ENCODE data around the gene ARHGEF11.

The ARHGEF11 gene

DNA sequence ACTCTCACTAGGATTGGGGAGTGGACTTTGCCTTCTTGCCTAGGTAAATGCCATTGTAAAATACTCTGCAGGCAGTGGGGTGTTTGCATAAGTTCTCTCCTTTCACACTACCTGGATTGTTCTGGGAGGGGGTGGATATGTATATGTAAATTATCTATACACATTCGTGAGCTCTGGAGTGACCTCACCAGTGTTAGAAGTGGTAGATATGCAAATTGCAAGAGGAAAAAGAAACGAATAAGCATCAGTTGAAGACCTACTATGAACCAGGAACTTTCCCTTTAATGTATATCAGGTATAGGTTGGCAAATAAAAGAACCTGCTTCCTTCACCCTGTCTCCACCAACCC, 1.5 kb upstream of the ARHGEF11 start:
- no peak for DNase-seq

DNA sequence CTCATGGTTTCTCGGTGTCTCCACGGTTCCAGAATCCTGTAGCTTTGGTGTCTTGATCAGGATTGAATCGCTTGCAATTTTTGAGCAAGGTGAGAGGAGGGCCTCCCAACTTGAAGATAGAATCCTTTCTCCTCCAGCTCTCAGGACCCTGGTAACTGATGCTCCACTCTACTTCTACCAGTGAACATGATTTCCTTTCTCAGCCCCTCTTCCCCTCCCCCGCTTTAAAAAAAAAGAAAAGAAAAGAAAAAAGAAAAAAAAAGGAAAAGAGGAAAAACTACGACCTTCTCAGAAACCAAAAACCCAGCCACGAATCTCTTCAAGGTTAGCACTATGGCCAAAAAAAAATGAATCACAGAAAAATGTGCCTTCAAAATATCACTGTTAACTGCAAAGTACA, 1.2 kb downstream of the ARHGEF11 start:
- DNase-seq: no peak

DNA sequence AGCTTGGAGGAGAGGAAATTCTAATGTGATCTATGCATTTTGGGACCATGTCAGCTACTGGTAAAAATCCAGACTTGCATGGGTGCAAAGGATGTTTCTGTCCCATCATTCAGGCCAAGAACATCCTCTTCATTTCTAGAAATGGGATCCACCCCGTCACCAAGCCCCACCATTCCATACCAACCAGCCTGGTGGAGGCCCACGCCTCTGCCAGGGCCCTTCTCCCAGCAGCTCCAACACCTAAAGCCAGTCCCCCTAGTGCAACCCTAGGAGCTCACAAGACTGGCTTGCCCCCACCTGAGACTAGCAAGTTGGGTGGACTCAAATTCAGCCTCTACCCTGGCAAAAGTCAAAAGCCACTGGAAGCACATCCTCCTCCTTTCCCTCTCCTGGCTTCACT, 1.9 kb downstream of the ARHGEF11 start:
- no peak for DNase-seq

DNA sequence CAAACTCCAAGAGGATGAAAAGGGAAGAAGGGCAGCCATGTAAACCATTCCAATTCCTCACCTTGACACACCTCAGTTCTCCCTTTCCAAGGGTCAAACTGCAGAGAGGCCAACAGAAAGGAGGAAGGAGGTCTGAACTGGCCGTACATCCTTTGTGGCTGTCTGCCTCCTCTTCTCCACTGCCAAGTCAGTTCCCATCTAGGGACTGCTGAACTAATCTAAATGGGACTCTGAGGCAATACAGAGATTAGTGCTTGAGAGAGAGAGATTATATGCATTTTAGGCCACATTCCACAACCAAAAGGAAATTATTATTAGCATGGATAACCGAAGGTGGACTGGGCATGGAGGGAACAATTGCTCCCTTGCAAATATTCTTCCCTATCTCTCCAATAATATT, 2.7 kb downstream of the ARHGEF11 start:
- DNase-seq: no peak

DNA sequence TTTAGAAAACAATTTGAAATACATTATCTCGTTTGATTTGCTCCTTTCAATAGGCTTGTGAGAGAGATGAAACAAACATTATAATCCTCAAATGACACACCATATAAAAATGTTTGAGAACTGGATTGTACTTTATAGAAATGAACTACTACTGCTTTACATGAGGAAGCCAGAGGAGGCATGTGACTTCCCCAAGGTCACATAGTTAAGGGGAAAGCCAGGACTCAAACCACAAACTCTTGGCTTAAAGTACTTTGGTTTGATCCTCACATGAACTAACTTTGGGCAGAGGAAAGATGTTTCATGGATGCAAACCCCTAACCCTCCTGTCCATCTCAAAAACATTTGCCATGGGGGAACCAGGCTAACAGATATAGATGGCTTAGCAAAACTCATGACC, 4.7 kb downstream of the ARHGEF11 start:
- no peak for DNase-seq

DNA sequence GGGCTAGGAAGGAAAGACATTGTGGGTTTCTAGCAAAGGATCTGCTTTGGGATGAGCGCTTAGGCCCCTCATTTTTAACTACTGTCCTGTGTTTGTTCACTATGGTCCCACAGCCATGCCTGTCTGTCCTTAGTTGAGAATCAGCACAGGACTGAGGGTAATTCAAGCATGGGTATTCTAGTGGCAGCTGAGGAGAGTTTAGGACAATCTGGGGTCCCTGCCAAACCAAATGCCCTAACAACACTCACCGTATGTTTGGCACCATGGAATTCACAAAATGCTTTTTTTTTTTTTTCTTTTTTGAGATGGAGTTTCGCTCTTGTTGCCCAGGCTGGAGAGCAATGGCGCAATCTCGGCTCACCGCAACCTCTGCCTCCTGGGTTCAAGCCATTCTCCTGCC, 10.4 kb downstream of the ARHGEF11 start:
- DNase-seq: no peak

DNA sequence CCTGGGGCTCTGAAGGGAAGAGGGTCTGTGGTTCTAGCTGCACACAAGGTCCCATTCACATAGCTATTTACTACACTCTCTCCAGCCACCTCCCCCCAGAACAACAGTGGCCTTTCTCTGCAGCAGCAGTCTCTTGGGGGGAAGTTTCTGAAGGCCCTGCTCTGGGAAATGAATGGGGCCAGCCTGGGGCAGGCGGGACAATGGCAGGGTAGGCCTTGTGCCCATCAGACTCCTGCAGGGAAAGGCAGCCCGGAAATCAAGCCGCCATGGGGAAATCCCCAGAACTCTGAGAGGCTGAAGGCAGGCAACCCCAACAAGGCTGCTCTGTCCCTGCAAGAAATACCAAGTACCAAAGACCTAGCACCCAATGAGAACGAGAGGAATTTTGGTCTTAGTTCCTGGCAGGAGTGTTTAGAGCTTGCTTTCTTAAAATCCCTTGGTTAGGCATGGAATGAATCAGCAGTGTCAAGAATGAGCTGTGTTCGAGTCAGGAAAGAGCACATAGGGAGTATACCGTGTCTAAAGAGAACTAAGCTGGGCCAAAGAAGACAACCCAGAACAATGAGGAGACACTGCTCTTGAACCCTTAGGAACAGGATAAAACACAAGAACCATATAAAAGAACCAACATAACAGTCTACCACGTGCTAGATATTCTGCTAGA, 11.3 kb downstream of the ARHGEF11 start:
- no peak for DNase-seq

DNA sequence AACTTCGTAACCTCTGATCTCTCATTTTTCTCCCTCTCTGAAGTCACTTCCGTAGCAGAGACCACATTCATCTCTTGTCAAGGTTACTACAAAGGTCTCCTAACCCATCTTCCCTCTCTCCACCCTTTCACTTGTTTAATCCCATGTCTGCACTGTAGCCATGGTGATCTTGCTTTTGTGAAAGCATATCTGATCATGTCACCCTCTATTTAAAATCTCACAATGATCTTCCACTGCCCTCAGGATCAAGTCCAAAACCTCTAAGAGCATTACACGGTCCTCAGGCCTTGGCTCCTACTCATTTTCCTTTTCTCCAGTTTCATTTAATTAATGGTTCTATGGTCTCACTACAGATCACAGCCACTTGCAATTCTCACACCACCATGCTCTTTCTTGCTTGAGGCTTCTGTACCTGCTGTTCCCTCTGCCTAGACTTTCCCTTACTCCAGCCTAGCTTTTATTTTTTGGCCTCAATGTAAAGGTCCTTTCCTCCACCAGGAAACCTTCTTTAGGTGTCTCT, 12.1 kb downstream of the ARHGEF11 start:
- no peak for DNase-seq

DNA sequence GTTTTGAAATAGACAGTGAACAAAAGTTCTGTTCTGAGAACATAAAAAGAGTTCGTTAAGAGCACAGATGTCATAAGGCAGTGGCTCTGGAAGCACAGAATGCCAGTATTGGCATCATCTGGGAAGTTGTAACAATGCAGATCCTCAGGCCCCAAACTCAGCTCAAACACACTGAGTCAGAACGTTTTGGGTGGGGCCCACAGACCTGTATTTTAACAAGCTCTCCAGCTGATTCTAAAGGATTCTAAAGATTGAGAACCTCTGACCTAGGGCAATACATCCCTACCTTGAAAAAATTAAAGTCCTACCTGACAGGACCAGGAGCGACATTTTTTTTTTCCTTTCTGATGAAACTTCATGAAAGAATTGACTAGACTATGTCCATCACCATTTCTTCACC, 13.2 kb downstream of the ARHGEF11 start:
- no peak for DNase-seq

DNA sequence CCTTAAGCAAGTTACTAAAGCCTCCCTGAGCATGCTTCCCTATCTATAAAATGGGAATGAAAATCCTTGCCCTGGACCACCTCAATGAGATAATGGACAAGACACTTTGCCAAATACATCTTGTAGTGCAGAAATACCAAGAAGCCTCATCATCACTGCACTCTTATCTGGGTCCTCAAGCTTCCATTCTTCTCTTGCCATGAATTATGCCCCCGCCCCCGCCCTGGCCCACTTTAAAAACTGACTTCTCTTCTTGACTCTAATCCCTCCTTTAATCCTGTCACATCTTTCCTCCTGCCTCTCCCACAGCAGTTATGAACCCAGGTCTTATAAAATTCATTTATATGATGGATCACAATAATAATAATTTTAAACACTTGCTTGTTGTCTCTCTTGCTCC, 14.8 kb downstream of the ARHGEF11 start:
- DNase-seq: no peak

DNA sequence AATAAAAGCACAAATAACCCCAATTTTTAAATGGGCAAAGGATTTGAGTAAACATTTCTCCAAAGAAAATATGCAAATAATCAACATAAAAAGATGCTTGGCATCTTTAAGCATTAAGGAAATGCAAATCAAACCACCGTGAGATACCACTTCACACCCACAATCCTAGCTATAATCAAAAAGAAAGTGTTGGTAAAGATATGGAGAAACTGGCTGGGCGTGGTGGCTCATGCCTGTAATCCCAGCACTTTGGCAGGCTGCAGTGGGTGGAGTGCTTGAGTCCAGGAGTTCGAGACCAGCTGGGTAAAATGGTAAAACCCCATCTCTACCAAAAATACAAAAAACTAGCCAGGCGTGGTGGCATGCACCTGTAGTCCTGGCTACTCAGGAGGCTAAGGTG, 16.9 kb downstream of the ARHGEF11 start:
- DNase-seq: no peak

DNA sequence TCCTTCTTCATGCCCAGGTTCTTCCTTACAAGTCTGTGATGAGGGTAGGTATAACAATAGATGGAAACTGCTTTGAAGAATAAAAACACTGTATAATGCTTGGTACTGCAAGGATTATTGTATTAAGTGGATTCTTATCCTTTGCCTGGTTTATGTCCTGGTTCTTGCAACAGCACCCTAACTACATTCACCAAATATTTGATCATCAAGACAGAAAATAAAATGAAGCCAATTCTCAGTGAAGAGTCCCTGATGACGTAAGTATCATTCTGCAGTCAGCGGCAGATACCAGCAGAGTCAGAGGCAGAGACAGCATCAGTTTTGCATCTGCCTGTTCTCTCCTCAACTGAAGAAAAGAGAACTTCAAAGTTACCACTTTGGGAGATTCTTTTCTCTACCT, 19.7 kb downstream of the ARHGEF11 start:
- no peak for DNase-seq

DNA sequence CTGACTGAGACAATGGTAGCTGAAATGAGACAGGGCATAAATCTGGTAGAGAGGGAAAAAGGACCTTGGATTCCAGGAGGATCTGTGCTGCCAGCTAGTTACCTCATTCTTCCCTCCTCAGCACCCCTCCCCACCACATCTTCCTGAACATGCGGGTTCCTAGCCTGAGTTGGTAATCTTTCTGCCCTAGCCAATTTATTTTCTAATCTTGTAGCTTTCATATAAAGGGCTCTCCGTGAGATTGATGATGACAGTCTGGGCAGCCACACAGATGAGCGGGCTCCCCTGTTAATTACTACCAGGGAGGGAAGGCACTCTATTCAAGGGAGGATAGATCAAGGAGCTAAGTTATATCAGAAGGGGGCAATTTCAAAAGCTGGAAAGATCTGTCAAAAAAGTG, 20.2 kb downstream of the ARHGEF11 start:
- no peak for DNase-seq

DNA sequence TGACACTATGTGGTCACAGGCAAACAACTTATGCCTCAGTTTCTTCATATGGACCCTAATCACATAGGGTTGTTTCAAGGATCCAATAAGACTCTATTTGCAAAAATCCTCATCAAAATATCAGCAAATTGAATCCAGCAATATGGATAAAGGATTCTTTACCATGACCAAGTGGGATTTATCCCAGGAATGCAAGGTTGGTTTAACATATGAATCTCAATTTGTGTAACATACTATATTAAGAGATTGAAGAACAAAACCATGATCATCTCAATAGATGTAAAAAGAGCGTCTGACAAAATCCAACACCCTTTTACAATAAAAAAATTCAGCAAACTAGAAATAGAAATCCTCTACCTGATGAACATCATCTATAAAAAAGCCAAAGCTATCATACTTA, 23.9 kb downstream of the ARHGEF11 start:
- DNase-seq: no peak

DNA sequence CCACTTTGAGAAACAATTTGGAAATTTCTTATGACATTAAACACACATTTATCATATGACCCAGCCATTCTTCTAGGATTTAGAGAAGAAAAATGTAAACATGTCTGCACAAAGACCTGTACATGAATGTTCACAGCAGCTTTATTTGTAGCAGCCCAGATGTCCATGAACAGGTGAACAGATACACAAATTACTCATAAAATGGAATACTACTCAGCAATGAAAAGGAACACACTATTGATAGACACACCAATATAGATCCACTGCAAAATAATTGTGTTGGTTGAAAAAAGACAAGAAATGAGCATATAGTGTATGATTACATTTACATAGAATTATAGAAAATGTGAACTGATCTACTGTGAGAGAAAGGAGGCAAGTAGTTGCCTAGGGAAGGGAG, 26.1 kb downstream of the ARHGEF11 start:
- DNase-seq: no peak

DNA sequence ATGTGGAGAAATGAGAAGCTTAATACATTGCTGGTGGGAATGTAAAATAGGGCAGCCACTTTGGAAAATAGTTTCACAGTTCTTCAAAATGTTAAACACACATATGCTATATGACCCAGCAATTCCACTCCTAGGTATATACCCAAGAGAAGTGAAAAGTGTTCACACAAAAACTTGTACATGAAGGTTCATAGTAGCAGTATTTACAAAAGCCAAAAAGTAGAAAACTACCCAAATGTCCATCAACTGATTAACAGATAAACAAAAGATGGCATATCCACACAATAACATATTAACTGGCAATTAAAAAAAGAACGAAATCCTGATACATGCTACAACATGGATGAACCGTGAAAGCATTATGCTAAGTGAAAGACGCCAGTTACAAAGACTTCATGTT, 33.7 kb downstream of the ARHGEF11 start:
- no peak for DNase-seq

DNA sequence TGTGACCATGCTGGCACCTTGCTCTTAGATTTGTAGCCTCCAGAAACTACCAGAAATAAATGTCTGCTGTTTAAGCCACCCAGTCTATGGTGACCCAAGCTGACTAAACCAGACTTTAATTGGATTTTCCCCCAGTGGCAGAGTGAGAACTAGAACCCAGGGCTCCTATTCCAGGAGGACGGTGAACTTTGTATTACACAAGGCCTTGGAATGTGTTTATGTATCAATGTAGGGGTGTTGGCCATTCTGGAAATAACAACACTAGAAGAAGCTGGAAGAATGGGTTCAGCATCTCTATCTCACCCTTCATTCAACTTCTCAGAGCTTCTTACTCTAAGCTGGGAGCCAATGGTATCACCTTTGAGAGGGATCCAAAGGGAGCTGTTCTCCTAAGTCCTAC, 37.0 kb downstream of the ARHGEF11 start:
- no peak for DNase-seq

DNA sequence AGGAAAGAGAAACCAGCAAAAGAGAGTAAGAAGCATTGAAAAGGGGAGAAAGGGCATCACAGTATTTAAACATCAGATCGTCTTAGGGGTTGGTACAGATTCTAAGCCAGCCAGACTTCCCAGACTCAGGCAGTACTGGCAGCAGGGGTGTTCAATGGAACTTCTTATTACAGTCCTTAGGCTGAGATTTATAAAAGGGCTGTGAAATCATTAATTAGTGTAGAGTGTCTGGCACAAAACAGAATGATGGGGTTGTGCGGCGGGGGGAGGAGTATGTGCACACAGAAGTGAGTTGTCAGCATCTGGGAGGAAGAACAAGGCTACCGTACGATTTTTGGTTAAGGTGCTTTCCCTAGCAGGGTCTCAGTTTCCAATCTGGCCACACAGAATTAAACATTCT, 38.2 kb downstream of the ARHGEF11 start:
- no peak for DNase-seq

DNA sequence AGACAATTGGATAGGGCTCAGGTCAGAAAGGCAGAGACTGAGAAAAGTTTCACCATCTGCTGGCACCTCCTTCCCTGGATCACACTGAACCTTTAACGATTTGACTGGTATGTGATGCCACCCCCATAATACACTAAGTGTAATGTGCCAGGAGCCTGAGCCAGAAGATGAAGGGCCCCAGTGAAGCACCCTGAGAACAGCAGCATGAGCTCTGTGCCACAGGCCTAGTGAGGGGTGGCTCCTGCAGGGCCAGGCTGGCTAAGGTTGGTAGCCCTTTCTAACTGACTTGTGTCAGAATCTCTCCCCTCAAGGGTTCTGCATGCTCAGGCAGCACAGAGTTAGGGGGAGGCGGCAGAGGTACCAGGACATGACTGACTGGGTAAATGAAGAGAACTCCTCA, 38.9 kb downstream of the ARHGEF11 start:
- DNase-seq: no peak

DNA sequence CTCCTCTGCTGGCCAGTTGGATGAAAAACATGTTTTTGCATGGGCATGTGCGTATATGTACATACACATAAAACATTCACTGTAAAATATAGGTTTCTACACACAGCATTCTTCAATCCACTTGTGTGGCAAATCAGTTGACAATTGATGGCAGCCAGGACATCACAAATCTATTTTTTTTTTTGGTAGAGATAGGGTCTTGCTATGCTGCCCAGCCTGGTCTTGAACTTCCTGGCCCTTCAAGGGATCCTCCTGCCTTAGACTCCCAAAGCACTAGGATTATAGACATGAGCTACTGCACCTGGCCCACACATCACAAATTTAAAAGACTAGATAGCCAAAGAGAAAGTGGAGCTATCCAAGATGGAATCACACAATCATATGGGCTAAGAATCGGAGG, 39.6 kb downstream of the ARHGEF11 start:
- no peak for DNase-seq

DNA sequence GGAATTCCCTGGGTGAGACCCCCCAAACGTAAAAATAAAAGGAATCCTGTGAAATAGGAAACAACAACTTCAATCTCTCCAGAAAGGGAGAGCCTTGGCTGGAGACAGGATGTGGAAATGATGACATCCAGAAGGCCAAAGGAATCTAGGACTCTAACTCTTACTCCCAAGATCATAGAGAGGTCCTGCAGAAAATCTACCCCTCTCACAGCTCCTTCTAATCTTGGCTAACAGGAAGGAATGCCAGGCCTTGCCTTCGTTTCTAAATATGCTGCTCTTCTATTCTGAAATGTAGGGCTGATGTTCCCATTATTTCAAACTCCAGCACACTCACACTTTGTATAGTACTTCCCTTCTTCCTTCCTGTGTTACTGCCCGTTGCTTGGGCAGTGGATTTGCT, 40.7 kb downstream of the ARHGEF11 start:
- no peak for DNase-seq

DNA sequence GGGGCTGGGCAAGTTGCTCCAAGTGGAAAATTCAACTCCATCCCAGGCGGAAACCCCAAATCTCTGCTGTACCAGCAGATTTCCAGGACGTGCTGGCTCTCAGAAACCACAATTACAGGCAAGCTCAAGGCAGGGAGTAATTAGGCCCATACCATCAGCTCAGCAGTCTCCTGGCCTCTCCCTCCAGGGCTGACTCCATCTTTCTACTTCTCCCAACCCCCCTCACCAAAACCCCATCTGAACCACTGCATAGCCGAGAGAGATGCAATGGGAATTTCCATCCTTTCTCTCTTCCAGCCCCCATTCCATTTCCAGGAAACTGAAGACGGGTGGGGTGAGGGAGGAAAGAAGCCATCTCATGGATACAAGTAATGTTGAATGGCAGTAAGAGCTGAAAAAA, 41.2 kb downstream of the ARHGEF11 start:
- DNase-seq: no peak

DNA sequence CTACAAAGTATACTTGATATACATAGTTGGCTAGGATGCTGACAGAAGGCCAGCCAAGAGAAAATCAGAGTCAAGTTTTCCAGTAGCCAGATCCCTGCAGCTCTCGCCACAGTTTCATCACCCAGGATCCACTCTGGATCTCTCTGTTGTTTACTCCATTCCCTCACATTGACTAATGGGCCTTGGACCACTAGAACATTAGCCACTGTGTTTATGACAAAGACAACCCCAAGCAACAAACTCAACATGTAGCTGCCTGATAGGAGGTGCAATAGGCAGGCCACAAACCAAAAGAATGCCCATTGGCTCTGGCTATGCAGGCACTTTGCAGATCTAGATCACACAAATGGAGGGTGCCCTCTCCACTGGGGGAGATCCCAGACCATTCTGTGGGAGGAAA, 44.2 kb downstream of the ARHGEF11 start:
- DNase-seq: no peak

DNA sequence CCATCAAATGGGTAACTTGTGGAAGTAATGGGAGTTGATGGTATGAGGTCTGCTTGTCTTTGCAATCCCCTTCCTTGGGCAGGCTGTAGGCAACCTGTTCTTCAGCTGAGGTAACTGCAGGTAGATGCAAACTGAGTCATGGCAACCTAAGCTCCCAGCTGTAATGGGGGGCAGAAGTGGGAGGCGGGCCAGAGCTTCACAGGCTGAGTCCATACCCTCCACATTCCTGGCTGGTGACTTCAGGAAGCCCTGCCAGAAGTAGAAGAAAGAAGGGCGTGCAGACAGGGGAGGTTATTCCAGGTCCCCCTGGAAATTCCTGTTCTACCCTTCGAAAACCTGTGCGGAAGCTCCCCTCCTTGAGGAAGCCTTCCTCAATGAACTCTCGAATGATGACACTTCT, 44.9 kb downstream of the ARHGEF11 start:
- DNase-seq: no peak

DNA sequence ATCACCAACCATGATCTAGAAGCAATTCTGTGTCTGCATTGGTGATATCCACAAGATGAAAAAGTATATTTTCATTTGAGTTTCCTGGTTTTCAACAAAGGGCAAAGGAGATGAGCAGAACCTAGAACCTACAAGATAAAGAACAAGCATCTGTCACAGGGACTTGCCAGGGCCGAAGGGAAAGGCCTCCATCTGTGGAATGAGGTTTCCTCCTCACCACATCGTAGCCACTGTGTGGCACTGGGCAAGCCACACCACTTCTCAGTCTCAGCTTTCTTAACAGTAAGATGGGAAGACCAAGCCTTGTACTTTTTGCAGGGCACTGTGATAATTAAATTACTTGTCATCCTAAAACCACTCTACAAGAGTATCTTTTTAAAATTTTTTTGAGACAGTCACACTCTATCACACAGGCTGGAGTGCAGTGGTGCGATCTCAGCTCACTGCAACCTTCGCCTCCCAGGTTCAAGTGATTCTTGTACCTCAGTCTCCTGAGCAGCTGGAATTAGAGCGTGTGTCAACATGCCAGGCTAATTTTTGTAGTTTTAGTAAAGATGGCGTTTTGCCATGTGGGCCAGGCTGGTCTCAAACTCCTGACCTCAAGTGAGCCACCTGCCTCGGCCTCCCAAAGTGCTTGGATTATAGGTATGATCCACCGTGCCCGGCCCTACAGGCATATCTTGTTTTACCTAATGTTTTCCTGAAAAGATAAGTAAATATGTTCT, 45.8 kb downstream of the ARHGEF11 start:
- no peak for DNase-seq
